Measurements from ENCODE around the gene NAT16. TPM values are rescaled to one million over a fixed set of nuclear protein-coding genes. Genes with fewer than 3 reads are reported as not detected.

NAT16 gene
- total RNA-seq, 4 donors from 2014 or later, result not detected

Small RNA genes within 50 kb of the gene (small RNA-seq; reads per million reads assigned to genes)
- gene MIR4653, result 0 reads per million in 3 donors

Other genes starting within 250 kb of the NAT16 start
- under 1 TPM in 2 of 4 donors, not detected in 2; under 0.01 to 0.23 TPM for gene MUC3A, start 230.8 kb downstream of the NAT16 start, total RNA-seq
- 1 to 10 TPM in 2 of 4 donors, not detected in 2; 1.1 to 2.5 TPM for gene MUC12, start 210.7 kb downstream of the NAT16 start, total RNA-seq
- under 1 TPM in 1 of 4 donors, not detected in 3; 0.06 TPM for gene MUC17, start 160.2 kb downstream of the NAT16 start, total RNA-seq
- 10 to 100 TPM; 16.2 to 25.1 (median 22.9) TPM for gene TRIM56, start 94.8 kb downstream of the NAT16 start, total RNA-seq
- 10 to 100 TPM in 2 of 4 donors, 1 to 10 TPM in 2; 9.4 to 54.2 (median 18.2) TPM for gene SERPINE1, start 53.2 kb downstream of the NAT16 start, total RNA-seq
- gene AP1S1, start 25.8 kb downstream of the NAT16 start, total RNA-seq, result 10 to 100 TPM; 28.2 to 44.4 (median 35.5) TPM
- under 1 TPM in 3 of 4 donors, not detected in 1; 0.23 to 0.33 (median 0.26) TPM for gene VGF, start 14.7 kb downstream of the NAT16 start, total RNA-seq
- gene MOGAT3, start 20.7 kb upstream of the NAT16 start, total RNA-seq, result under 1 TPM in 1 of 4 donors, not detected in 3; 0.17 TPM
- gene PLOD3, start 37.3 kb upstream of the NAT16 start, total RNA-seq, result 10 to 100 TPM; 30.3 to 60.2 (median 50.1) TPM
- 10 to 100 TPM; 60.6 to 86.7 (median 77.6) TPM for gene ZNHIT1, start 37.9 kb upstream of the NAT16 start, total RNA-seq
- 1 to 10 TPM; 5.3 to 9.1 (median 6.4) TPM for gene CLDN15, start 57.5 kb upstream of the NAT16 start, total RNA-seq
- gene FIS1, start 64.8 kb upstream of the NAT16 start, total RNA-seq, result 100 to 1,000 TPM; 216 to 310 (median 295) TPM
- 10 to 100 TPM; 25.2 to 33.1 (median 28.5) TPM for gene IFT22, start 141.5 kb upstream of the NAT16 start, total RNA-seq
- gene COL26A1, start 182.6 kb upstream of the NAT16 start, total RNA-seq, result not detected

Measured in esophagus muscularis mucosa (tissue), 4 donors.